Coronary artery (tissue), 2 donors: Measurements from ENCODE around the gene ZDHHC14.
"Not testable (repeated sequence)": the region's sequence is repeated elsewhere in the genome, so short reads cannot be mapped to it uniquely, and the experiment has no call there.

Source experiments
- DNase-seq: peaks from one replicate; pipeline ENCODE4 v3.0.0-alpha.2; 2017; ENCODE audit warnings: low spot score
- H3K27ac ChIP-seq, 2 donors: fragments of 200-600 bp; sonication (generic); one replicate each; pipeline ENCODE4 v1.5.1; 2016 to 2019
- H3K4me3 ChIP-seq: fragments of 200-600 bp; sonication (generic); 2 replicates; pipeline ENCODE4 v1.5.1; 2016; ENCODE audit warnings: mild to moderate bottlenecking, moderate library complexity
- CTCF ChIP-seq: fragments of 200-600 bp; sonication (generic); IDR thresholded peaks from one replicate; pipeline ENCODE4 v1.5.1; 2019; ENCODE audit warnings: antibody characterized with exemption

The ZDHHC14 gene

GRCh38 chr6:157688275-157688959 lies 307.4 kb downstream of the ZDHHC14 start:
- no peak overlapping the region for H3K4me3 ChIP-seq
- TF ChIP-seq CTCF: no peak
- H3K27ac ChIP-seq: no peak overlapping the region
- no peak for DNase-seq

- Histone ChIP-seq H3K4me3 (no peak overlapping the region), H3K27ac (no peak overlapping the region)
- no peak for TF ChIP-seq CTCF
- DNase-seq: no peak
These were observed 308.1 kb downstream of the ZDHHC14 start for GRCh38 chr6:157688960-157689599.

GRCh38 chr6:157689875-157690274 lies 308.9 kb downstream of the ZDHHC14 start:
- Histone ChIP-seq H3K27ac (no peak overlapping the region), H3K4me3 (no peak overlapping the region)
- no peak for TF ChIP-seq CTCF
- no peak for DNase-seq

DNA sequence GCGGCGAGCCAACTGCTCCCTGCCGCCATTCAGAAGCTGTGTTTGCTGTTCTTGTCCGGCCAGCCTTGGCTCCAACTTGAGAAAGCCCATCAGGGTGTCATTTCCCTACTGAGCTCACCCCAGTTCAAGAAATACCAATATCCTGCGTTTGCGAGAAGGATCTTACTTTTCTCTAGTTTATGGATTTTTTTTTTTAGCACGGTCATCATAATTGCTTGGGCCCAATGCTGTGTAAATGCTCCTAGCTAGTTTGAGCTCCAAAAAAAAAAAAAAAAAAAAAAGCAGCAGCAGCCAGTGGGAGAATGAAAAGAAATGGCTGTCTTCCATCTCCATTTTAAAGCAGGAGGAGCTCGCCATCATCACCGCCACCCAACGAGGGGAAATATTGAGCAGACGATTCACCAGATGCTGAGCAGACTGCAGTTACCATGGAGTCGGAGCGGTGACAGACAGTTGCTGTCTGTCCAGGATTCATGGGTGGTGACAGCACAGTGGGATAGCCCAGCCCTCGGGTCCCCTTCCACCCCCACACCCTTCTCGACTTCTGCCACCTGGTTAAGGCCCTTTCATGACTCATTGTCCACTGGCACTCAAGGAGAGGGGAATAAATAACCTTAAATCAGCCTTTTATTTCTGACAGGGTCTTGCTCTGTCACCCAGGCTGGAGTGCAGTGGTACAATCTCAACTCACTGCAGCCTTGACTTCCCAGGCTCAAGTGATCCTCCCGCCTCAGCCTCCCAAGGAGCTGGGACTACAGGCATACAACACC lies 309.6 kb downstream of the ZDHHC14 start:
- no peak for DNase-seq
- TF ChIP-seq CTCF: no peak
- Histone ChIP-seq H3K4me3 (no peak overlapping the region), H3K27ac (no peak overlapping the region)

DNA sequence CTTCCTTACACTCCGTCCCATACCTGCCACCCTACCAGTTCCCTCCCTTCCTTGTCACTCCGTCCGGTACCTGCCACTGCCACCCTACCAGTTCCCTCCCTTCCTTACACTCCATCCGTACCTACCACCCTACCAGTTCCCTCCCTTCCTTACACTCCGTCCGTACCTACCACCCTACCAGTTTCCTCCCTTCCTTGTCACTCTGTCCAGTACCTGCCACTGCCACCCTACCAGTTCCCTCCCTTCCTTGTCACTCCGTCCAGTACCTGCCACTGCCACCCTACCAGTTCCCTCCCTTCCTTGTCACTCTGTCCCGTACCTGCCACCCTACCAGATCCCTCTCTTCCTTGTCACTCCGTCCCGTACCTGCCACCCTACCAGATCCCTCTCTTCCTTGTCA lies 310.6 kb downstream of the ZDHHC14 start:
- H3K27ac ChIP-seq, DNase-seq, H3K4me3 ChIP-seq: not testable (repeated sequence)

DNA sequence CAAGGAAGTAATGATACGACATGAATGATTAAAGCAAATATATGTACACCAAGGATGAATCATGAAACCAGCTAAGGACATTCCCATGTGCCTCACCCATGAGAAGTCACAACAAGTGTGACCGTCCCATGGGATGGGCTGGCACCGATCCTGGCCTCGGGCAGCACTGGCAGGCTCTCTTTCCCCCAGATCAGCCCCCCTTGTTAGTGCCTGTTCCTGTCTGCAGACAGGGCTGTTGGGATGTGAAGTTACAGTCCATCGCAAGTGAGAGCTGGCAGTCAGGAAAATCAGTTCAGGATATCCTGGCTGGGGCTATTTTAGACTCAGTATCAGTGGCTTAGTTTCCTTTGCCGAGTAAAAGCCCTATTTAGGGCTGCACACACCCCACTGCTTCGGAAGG lies 312.9 kb downstream of the ZDHHC14 start:
- peak; percentile 84 for DNase-seq
- H3K27ac ChIP-seq: peak overlapping the region; percentile 3 to 49
- peak overlapping the region; percentile 48 for H3K4me3 ChIP-seq
- TF ChIP-seq CTCF: no peak

DNA sequence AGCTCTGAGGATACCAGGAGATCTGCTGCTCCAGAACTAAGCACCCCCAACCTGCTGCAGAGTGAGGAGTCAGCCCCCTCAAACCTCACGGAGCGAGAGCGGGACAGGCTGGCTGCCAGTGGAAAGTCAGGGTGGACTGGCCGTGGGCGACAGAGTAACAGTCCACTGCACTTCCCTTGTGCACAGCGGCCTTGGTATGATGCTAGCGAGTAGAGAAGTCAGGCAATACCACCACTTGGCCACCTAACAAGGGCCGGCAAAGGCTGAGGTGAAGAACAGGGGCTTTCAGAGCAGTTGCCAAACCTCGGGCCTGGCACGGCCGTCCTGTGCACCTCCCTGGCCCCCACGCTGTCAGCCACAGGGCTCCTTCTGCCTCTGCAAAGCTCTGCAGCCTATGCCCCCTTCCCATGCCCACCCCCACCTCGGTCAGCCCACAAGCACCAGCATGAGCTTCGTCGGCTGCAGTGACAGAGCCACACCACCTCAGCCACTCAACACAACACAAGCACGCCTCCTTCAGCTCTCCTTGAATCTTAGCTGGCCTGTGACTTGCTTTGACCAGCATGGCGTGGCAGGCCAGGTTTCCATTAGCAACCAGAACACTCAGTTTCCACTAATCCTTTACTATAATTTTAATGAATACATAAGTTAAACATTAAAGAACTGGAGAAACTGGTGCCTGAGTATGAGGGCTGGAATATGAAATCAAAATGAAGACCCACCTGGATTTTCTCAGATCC lies 314.5 kb downstream of the ZDHHC14 start:
- TF ChIP-seq CTCF: no peak
- no peak overlapping the region for H3K4me3 ChIP-seq
- no peak for DNase-seq

More for the DNA sequence above, 314.5 kb downstream of the ZDHHC14 start:
- no peak overlapping the region for H3K27ac ChIP-seq
